Type B pancreatic cell (in vitro differentiated cells): ENCODE measurements around the gene SLC22A31. TPM values are rescaled to one million over a fixed set of nuclear protein-coding genes. Genes with fewer than 3 reads are reported as not detected.

Source experiments
- DNase-seq: peaks from one replicate; pipeline ENCODE4 v3.0.0; 2021; ENCODE audit warnings: mixed read lengths; ENCODE audit not compliant: unreplicated experiment; ENCODE audit errors: extremely low spot score
- H3K27ac Mint-ChIP-seq: 2 replicates; pipeline ENCODE4 v1.8.0; 2021; ENCODE audit warnings: mild to moderate bottlenecking, mixed read lengths
- H3K27me3 Mint-ChIP-seq: 2 replicates; pipeline ENCODE4 v1.8.0; 2021; ENCODE audit warnings: mixed read lengths
- H3K36me3 Mint-ChIP-seq: 2 replicates; pipeline ENCODE4 v1.8.0; 2021; ENCODE audit warnings: mixed read lengths
- H3K4me1 Mint-ChIP-seq: one replicate; pipeline ENCODE4 v1.8.0; 2021; ENCODE audit warnings: mixed read lengths; ENCODE audit not compliant: unreplicated experiment
- H3K4me3 Mint-ChIP-seq: 2 replicates; pipeline ENCODE4 v1.8.0; 2021; ENCODE audit warnings: mild to moderate bottlenecking, mixed read lengths
- H3K9me3 Mint-ChIP-seq: 2 replicates; pipeline ENCODE4 v1.8.0; 2021; ENCODE audit warnings: mixed read lengths
- CTCF ChIP-seq: fragments of 200-600 bp; sonication (generic); conservative IDR thresholded peaks from 2 replicates; pipeline ENCODE4 v1.5.0; 2021; ENCODE audit warnings: antibody characterized with exemption, mild to moderate bottlenecking
- total RNA-seq: library from RNA; stranded (reverse); gene quantifications from 2 replicates; pipeline ENCODE4 v1.2.1, GENCODE V29; 2021; ENCODE audit warnings: low replicate concordance

Gene SLC22A31
- total RNA-seq, 1 donor from 2014 or later = 2.9 TPM

- peaks cover 17% of the 10 kb centered on the region for H3K27me3 Mint-ChIP-seq
- H3K9me3 Mint-ChIP-seq = no peaks in the 10 kb centered on the region
- no peak for DNase-seq
- no peak for TF ChIP-seq CTCF
- no peaks in the 10 kb centered on the region for H3K36me3 Mint-ChIP-seq
- H3K4me1 Mint-ChIP-seq = no peaks in the 10 kb centered on the region
- H3K4me3 Mint-ChIP-seq = no peak overlapping the region
- H3K27ac Mint-ChIP-seq = no peak overlapping the region
Measured at GRCh38 chr16:89184933-89185794, 15.2 kb downstream of the SLC22A31 start.

- no peak for DNase-seq
- Mint-ChIP-seq H3K4me1 (no peaks in the 10 kb centered on the region), H3K4me3 (no peak overlapping the region), H3K27me3 (peaks cover 12% of the 10 kb centered on the region), H3K36me3 (no peaks in the 10 kb centered on the region), H3K27ac (no peak overlapping the region), H3K9me3 (no peaks in the 10 kb centered on the region)
- no peak for TF ChIP-seq CTCF
Measured at GRCh38 chr16:89184677-89184932, 15.7 kb downstream of the SLC22A31 start.

GRCh38 chr16:89183975-89184676 is 16.2 kb downstream of the SLC22A31 start:
- no peak overlapping the region for H3K4me3 Mint-ChIP-seq
- H3K9me3 Mint-ChIP-seq = no peaks in the 10 kb centered on the region
- no peak overlapping the region for H3K27ac Mint-ChIP-seq

GRCh38 chr16:89183463-89183862 is 16.9 kb downstream of the SLC22A31 start:
- DNase-seq = no peak
- TF ChIP-seq CTCF = no peak
- H3K4me1 Mint-ChIP-seq = no peaks in the 10 kb centered on the region
- no peak overlapping the region for H3K4me3 Mint-ChIP-seq
- H3K27me3 Mint-ChIP-seq = peaks cover 9% of the 10 kb centered on the region
- H3K36me3 Mint-ChIP-seq = no peaks in the 10 kb centered on the region
- H3K27ac Mint-ChIP-seq = no peak overlapping the region
- no peaks in the 10 kb centered on the region for H3K9me3 Mint-ChIP-seq

More at GRCh38 chr16:89183975-89184676, 16.2 kb downstream of the SLC22A31 start:
- DNase-seq = no peak
- Mint-ChIP-seq H3K36me3 (no peaks in the 10 kb centered on the region), H3K4me1 (no peaks in the 10 kb centered on the region), H3K27me3 (peaks cover 9% of the 10 kb centered on the region)
- TF ChIP-seq CTCF = no peak

- TF ChIP-seq CTCF = no peak
- Mint-ChIP-seq H3K4me1 (no peaks in the 10 kb centered on the region), H3K4me3 (no peak overlapping the region), H3K9me3 (no peaks in the 10 kb centered on the region), H3K27me3 (peaks cover 6% of the 10 kb centered on the region), H3K27ac (no peak overlapping the region), H3K36me3 (no peaks in the 10 kb centered on the region)
- DNase-seq = no peak
Measured at GRCh38 chr16:89179656-89180315, 20.6 kb downstream of the SLC22A31 start.
